ENCODE measurements around the gene DLEU7. TPM values are rescaled to one million over a fixed set of nuclear protein-coding genes. Genes with fewer than 3 reads are reported as not detected.

DLEU7 gene
- total and polyA plus RNA-seq, 4 donors, result 0.39 to 0.50 (median 0.48) TPM; not detected in 1

GRCh38 chr13:50882816-50883435 lies 39.4 kb upstream of the DLEU7 start:
- no peak overlapping the region for H3K27ac ChIP-seq (ENCODE audit: low read depth in 1 of 2, low read length in 2 of 2)
- H3K4me1 ChIP-seq (ENCODE audit: control insufficient read depth in 1 of 2, insufficient read depth in 2 of 2, low read length in 2 of 2), result no peaks in the 10 kb centered on the region
- no peaks in the 10 kb centered on the region for H3K36me3 ChIP-seq (ENCODE audit: control insufficient read depth in 1 of 2, insufficient read depth in 2 of 2, low read length in 1 of 2)
- 95 to 98% methylated on average over 5 of the region's 5 CpGs for WGBS, 2 donors
- H3K4me3 ChIP-seq (ENCODE audit: low read length in 2 of 2), result no peak overlapping the region
- no peaks in the 10 kb centered on the region for H3K9me3 ChIP-seq (ENCODE audit: control insufficient read depth, low read length)
- no peak for ATAC-seq (ENCODE audit: low FRiP score)
- no peaks in the 10 kb centered on the region for H3K27me3 ChIP-seq (ENCODE audit: control insufficient read depth in 1 of 2, insufficient read depth in 2 of 2, low read length in 1 of 2)
- intact Hi-C loops (cut with DNase I), result no loop called here
- DNase-seq, result no peak

DNA sequence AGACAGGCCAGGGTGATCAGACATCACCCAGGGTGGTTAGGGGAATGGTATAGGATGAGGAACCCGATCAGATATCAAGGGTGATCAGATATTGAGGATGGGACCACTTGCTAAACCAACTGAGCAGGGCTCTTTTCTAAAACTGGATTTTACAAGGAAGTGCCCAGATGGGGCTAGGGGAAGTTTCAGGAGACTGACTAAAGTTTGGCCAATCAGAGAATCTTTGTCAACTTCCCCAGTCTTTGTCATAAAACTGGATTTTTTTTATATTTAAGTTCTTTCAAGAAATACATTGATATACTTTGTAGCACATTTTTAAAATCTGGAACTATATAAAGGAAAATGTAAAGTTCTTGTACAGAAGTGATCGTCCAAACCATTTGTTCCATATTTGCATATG lies 30.5 kb upstream of the DLEU7 start:
- intact Hi-C loops (cut with DNase I), result no loop called here
- Histone ChIP-seq H3K27ac (ENCODE audit: low read depth in 1 of 2, low read length in 2 of 2) (no peak overlapping the region), H3K4me1 (ENCODE audit: control insufficient read depth in 1 of 2, insufficient read depth in 2 of 2, low read length in 2 of 2) (no peaks in the 10 kb centered on the region), H3K27me3 (ENCODE audit: control insufficient read depth in 1 of 2, insufficient read depth in 2 of 2, low read length in 1 of 2) (no peaks in the 10 kb centered on the region), H3K36me3 (ENCODE audit: control insufficient read depth in 1 of 2, insufficient read depth in 2 of 2, low read length in 1 of 2) (no peaks in the 10 kb centered on the region), H3K9me3 (ENCODE audit: control insufficient read depth, low read length) (no peaks in the 10 kb centered on the region), H3K4me3 (ENCODE audit: low read length in 2 of 2) (no peak overlapping the region)
- DNase-seq (no peak), ATAC-seq (ENCODE audit: low FRiP score) (no peak)
- WGBS, 2 donors, result 95 to 96% methylated on average over 2 of the region's 2 CpGs

- intact Hi-C loops (cut with DNase I), result no loop called here
- Histone ChIP-seq H3K27ac (ENCODE audit: low read depth in 1 of 2, low read length in 2 of 2) (no peak overlapping the region), H3K36me3 (ENCODE audit: control insufficient read depth in 1 of 2, insufficient read depth in 2 of 2, low read length in 1 of 2) (no peaks in the 10 kb centered on the region), H3K4me1 (ENCODE audit: control insufficient read depth in 1 of 2, insufficient read depth in 2 of 2, low read length in 2 of 2) (no peaks in the 10 kb centered on the region), H3K27me3 (ENCODE audit: control insufficient read depth in 1 of 2, insufficient read depth in 2 of 2, low read length in 1 of 2) (no peaks in the 10 kb centered on the region), H3K4me3 (ENCODE audit: low read length in 2 of 2) (no peak overlapping the region), H3K9me3 (ENCODE audit: control insufficient read depth, low read length) (no peaks in the 10 kb centered on the region)
- DNase-seq (no peak), ATAC-seq (ENCODE audit: low FRiP score) (no peak)
- 64 to 68% methylated on average over 2 of the region's 2 CpGs for WGBS, 2 donors
These were observed 30.0 kb upstream of the DLEU7 start for GRCh38 chr13:50873467-50873866.

DNA sequence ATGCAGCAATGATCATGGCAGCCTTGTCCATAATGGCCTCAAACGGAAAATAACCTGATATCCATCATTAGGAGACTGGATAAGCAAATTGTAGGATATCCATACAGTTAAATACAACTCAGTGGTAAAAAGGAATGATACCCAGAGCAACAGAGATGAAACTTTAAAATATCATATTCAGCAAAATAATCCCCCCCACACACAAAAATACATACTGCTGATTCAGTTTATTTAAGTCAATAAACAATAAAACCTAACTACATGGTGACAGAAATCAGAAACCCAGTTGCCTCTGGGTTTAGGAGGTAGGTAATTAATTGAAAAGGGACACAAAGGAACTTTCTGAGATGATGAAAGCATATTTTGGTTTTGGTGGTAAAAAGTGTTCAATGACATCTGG lies 27.9 kb upstream of the DLEU7 start:
- no peaks in the 10 kb centered on the region for H3K27me3 ChIP-seq (ENCODE audit: control insufficient read depth in 1 of 2, insufficient read depth in 2 of 2, low read length in 1 of 2)
- H3K9me3 ChIP-seq (ENCODE audit: control insufficient read depth, low read length), result no peaks in the 10 kb centered on the region
- ATAC-seq (ENCODE audit: low FRiP score), result no peak
- 68 to 90% methylated on average over 1 of the region's 1 CpG for WGBS, 2 donors
- DNase-seq, result no peak
- H3K4me3 ChIP-seq (ENCODE audit: low read length in 2 of 2), result no peak overlapping the region
- no peak overlapping the region for H3K27ac ChIP-seq (ENCODE audit: low read depth in 1 of 2, low read length in 2 of 2)
- H3K36me3 ChIP-seq (ENCODE audit: control insufficient read depth in 1 of 2, insufficient read depth in 2 of 2, low read length in 1 of 2), result no peaks in the 10 kb centered on the region
- H3K4me1 ChIP-seq (ENCODE audit: control insufficient read depth in 1 of 2, insufficient read depth in 2 of 2, low read length in 2 of 2), result no peaks in the 10 kb centered on the region
- intact Hi-C loops (cut with DNase I), result no loop called here

- no peak overlapping the region for H3K4me3 ChIP-seq (ENCODE audit: low read length in 2 of 2)
- no peak for DNase-seq
- no peaks in the 10 kb centered on the region for H3K36me3 ChIP-seq (ENCODE audit: control insufficient read depth in 1 of 2, insufficient read depth in 2 of 2, low read length in 1 of 2)
- H3K27me3 ChIP-seq (ENCODE audit: control insufficient read depth in 1 of 2, insufficient read depth in 2 of 2, low read length in 1 of 2), result no peaks in the 10 kb centered on the region
- ATAC-seq (ENCODE audit: low FRiP score), result no peak
- no peak overlapping the region for H3K27ac ChIP-seq (ENCODE audit: low read depth in 1 of 2, low read length in 2 of 2)
- no peaks in the 10 kb centered on the region for H3K9me3 ChIP-seq (ENCODE audit: control insufficient read depth, low read length)
- H3K4me1 ChIP-seq (ENCODE audit: control insufficient read depth in 1 of 2, insufficient read depth in 2 of 2, low read length in 2 of 2), result no peaks in the 10 kb centered on the region
- intact Hi-C loops (cut with DNase I), result no loop called here
- 72 to 74% methylated on average over 3 of the region's 3 CpGs for WGBS, 2 donors
These were observed 24.1 kb upstream of the DLEU7 start for GRCh38 chr13:50867637-50867945.

- Histone ChIP-seq H3K4me1 (ENCODE audit: control insufficient read depth in 1 of 2, insufficient read depth in 2 of 2, low read length in 2 of 2) (no peaks in the 10 kb centered on the region), H3K27ac (ENCODE audit: low read depth in 1 of 2, low read length in 2 of 2) (no peak overlapping the region), H3K36me3 (ENCODE audit: control insufficient read depth in 1 of 2, insufficient read depth in 2 of 2, low read length in 1 of 2) (no peaks in the 10 kb centered on the region), H3K9me3 (ENCODE audit: control insufficient read depth, low read length) (no peaks in the 10 kb centered on the region), H3K27me3 (ENCODE audit: control insufficient read depth in 1 of 2, insufficient read depth in 2 of 2, low read length in 1 of 2) (no peaks in the 10 kb centered on the region), H3K4me3 (ENCODE audit: low read length in 2 of 2) (no peak overlapping the region)
- DNase-seq, result no peak
- no peak for ATAC-seq (ENCODE audit: low FRiP score)
- intact Hi-C loops (cut with DNase I), result no loop called here
- WGBS, 2 donors, result 44 to 52% methylated on average over 2 of the region's 2 CpGs
These were observed 23.5 kb upstream of the DLEU7 start for GRCh38 chr13:50866817-50867636.

DNA sequence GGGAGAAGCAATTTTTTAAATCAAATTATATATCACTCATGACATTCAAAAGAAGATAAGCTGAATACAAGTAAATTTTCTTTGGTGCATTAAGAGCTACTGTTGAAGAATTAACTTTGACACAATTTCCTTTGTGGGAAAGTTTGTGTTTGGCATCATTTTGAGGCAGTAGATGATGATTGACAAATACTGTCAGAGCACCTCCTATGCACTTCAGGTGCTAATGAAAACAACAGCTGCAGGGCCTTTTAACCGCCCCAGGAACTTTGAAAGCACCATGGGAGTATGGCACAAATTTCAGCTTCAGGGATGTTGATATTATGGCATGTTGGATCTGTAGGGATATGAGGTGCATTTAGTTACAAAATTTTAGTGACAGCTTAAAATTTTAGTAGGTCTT lies 21.0 kb upstream of the DLEU7 start:
- Histone ChIP-seq H3K4me1 (ENCODE audit: control insufficient read depth in 1 of 2, insufficient read depth in 2 of 2, low read length in 2 of 2) (no peaks in the 10 kb centered on the region), H3K27me3 (ENCODE audit: control insufficient read depth in 1 of 2, insufficient read depth in 2 of 2, low read length in 1 of 2) (no peaks in the 10 kb centered on the region), H3K27ac (ENCODE audit: low read depth in 1 of 2, low read length in 2 of 2) (no peak overlapping the region), H3K4me3 (ENCODE audit: low read length in 2 of 2) (no peak overlapping the region), H3K36me3 (ENCODE audit: control insufficient read depth in 1 of 2, insufficient read depth in 2 of 2, low read length in 1 of 2) (no peaks in the 10 kb centered on the region), H3K9me3 (ENCODE audit: control insufficient read depth, low read length) (no peaks in the 10 kb centered on the region)
- 89 to 95% methylated on average over 1 of the region's 1 CpG for WGBS, 2 donors
- DNase-seq (no peak), ATAC-seq (ENCODE audit: low FRiP score) (no peak)
- intact Hi-C loops (cut with DNase I), result no loop called here

- 65 to 72% methylated on average over 2 of the region's 2 CpGs for WGBS, 2 donors
- no peaks in the 10 kb centered on the region for H3K4me1 ChIP-seq (ENCODE audit: control insufficient read depth in 1 of 2, insufficient read depth in 2 of 2, low read length in 2 of 2)
- no peak overlapping the region for H3K27ac ChIP-seq (ENCODE audit: low read depth in 1 of 2, low read length in 2 of 2)
- no peaks in the 10 kb centered on the region for H3K27me3 ChIP-seq (ENCODE audit: control insufficient read depth in 1 of 2, insufficient read depth in 2 of 2, low read length in 1 of 2)
- ATAC-seq (ENCODE audit: low FRiP score) (no peak), DNase-seq (no peak)
- no peak overlapping the region for H3K4me3 ChIP-seq (ENCODE audit: low read length in 2 of 2)
- intact Hi-C loops (cut with DNase I), result no loop called here
- no peaks in the 10 kb centered on the region for H3K36me3 ChIP-seq (ENCODE audit: control insufficient read depth in 1 of 2, insufficient read depth in 2 of 2, low read length in 1 of 2)
- H3K9me3 ChIP-seq (ENCODE audit: control insufficient read depth, low read length), result no peaks in the 10 kb centered on the region
These were observed 12.2 kb upstream of the DLEU7 start for GRCh38 chr13:50855681-50856080.

DNA sequence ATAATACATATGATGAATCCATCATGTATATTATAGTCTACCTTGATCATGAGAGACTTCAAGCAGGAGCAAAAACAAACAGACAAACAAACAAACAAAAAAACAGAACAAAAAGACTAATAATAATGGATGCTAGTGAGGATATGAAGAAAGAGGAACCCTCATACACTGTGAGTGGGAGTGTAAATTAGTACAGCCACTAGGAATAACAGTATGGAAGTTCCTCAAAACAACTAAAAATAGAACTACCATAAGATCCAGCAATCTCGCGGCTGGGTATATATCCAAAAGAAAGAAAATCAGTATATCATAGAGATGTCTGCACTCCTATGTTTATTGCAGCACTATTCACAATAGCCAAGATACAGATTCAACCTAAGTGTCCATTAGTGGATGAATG lies 7.0 kb upstream of the DLEU7 start:
- Histone ChIP-seq H3K36me3 (ENCODE audit: control insufficient read depth in 1 of 2, insufficient read depth in 2 of 2, low read length in 1 of 2) (no peaks in the 10 kb centered on the region), H3K9me3 (ENCODE audit: control insufficient read depth, low read length) (no peaks in the 10 kb centered on the region), H3K27me3 (ENCODE audit: control insufficient read depth in 1 of 2, insufficient read depth in 2 of 2, low read length in 1 of 2) (no peaks in the 10 kb centered on the region), H3K4me3 (ENCODE audit: low read length in 2 of 2) (no peak overlapping the region), H3K4me1 (ENCODE audit: control insufficient read depth in 1 of 2, insufficient read depth in 2 of 2, low read length in 2 of 2) (peaks cover 2 to 10% of the 10 kb centered on the region in 2 donors), H3K27ac (ENCODE audit: low read depth in 1 of 2, low read length in 2 of 2) (no peak overlapping the region)
- ATAC-seq (ENCODE audit: low FRiP score) (no peak), DNase-seq (no peak)
- intact Hi-C loops (cut with DNase I), result no loop called here
- 41 to 66% methylated on average over 2 of the region's 2 CpGs for WGBS, 2 donors

All from aorta (tissue), 5 donors.